ENCODE measurements around the gene USP43. TPM values are rescaled to one million over a fixed set of nuclear protein-coding genes. Genes with fewer than 3 reads are reported as not detected.
A peak's percentile ranks its signal among the peaks of the same experiment; 100 is the strongest.
"Not testable (repeated sequence)": the region's sequence is repeated elsewhere in the genome, so short reads cannot be mapped to it uniquely, and the experiment has no call there.

Gene USP43
- total RNA-seq, 1 experiment from 2014 or later, result 1.7 TPM

DNA sequence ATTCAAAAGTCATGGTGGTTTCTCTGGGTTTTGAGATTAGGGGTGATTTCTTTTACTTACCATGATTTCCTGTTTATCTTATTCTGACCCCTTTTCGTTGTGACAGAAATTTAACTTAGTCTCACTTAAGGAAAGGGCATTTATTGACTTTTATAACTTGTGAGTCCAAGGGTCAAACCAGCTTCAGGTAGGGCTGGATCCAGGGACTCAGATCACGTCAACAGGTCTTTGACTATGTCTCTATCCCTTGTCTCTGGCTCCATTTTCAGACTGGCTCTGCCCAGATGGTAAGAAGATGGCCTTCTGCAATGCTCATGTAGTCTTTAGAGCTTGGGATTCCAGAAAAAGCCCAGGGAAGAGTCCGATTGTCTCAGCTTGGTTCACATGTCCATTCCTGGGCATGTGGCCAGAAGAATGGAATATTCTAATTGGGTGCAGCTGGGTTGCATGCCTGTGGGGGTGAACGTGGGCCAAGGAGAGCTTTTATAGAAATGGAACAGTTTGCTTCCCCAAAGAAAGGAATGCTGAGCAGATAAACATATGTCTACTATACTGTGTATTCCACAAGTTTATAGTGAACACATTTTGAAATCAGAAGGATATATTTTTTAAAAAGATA, 13.4 kb downstream of the USP43 start:
- peak; percentile 8 for DNase-seq (ENCODE audit: low read depth)

GRCh38 chr17:9661027-9661426, 15.7 kb downstream of the USP43 start:
- DNase-seq (ENCODE audit: low read depth), result no peak

DNA sequence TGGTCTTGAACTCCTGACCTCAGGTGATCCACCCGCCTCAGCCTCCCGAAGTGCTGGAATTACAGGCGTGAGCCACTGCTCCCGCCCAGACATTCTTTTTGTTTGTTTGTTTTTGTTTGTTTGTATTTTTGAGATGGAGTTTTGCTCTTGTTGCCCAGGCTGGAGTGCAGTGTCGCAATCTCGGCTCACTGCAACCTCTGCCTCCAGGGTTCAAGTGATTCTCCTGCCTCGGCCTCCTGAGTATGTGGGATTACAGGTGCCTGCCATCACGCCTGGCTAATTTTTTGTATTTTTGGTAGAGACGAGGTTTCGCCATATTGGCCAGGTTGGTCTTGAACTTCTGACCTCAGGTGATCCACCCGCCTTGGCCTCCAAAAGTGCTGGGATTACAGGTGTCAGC, 18.2 kb downstream of the USP43 start:
- DNase-seq (ENCODE audit: low read depth), result not testable (repeated sequence)

DNA sequence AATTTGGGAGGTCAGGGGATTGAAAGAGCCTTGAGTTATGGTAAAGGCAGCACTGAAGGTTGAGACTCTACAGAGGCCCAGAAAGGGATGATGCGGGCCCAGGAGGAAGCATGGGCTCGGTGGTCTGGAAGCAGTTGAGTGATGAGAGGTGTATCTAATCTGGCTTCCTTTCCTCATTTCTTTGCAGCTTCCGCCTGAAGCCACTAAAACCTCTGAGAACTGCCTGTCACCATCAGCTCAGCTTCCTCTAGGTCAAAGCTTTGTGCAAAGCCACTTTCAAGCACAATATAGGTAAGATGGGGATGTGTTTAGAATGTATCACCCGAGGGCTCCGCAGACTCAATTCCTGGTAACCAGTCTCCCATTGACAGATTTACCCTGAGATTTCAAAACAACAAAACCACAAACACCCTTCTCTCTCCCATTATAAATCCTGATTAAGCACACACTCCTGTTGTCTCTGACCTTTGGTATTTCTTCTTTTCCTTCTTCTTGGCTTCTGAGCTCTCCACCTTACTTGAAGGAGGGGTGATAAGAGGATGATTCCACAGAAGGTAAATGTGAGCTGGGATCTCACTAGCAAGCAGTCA, 21.2 kb downstream of the USP43 start:
- no peak for DNase-seq (ENCODE audit: low read depth)

DNA sequence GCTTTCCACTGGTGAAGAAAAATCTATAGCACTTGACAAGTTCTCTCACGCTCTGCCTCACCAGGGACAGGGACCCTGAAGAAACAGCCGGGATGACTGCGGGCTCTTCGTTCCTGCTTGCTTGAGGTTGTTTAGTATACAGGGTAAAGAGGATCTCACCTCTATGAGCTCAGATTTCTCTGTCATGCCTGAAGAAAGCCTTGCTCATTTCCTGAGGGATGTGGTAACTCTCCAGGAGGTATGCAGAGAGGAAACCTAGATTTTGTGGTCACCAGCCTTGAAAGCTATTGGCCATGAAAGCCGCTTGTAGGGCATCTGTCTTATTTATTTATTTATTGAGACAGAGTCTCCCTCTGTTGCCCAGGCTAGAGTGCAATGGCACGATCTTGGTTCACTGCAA, 23.2 kb downstream of the USP43 start:
- peak; percentile 87 for DNase-seq (ENCODE audit: low read depth)

DNA sequence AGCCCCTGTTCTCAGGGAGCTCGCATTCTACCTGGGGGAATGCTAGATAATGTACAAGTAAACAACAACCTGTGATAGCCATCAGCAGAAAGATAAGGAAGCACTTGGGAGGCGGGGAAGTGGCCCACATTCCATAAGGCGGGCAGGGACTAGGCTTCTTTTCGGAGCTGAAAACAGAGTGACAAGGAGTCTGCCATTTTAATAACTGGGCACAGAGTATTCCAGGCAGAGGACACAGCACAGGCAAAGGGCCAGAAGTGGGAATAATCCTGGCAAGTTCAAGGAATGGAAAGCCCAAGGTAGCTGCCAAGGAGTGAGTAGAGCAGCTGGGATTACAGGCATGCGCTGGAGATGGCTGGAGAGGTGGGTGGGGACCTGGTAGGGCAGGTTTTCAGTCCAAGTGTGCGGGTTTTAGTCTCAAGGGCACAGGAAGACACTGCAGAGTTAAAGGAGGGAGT, 24.3 kb downstream of the USP43 start:
- peak; percentile 8 for DNase-seq (ENCODE audit: low read depth)

DNA sequence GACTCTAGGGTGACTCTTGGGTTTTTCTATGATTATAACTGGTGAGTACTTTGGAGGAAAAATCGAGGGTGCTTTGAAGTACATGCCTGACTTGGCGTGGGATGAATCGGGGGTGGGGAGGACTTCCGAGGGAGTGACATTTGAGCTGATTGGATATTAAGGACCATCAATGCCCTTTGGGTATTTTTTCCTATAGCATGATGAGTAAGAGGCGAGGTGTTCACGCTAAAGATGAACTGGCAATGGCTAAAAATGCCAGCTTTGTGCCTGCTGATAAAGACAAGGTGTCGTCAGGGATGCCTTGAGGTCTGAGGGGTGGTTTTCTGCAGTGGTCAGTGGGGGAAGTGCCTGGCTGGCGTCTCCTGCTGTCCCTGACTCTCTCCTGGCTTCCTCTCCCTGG, 25.3 kb downstream of the USP43 start:
- peak; percentile 25 for DNase-seq (ENCODE audit: low read depth)

DNA sequence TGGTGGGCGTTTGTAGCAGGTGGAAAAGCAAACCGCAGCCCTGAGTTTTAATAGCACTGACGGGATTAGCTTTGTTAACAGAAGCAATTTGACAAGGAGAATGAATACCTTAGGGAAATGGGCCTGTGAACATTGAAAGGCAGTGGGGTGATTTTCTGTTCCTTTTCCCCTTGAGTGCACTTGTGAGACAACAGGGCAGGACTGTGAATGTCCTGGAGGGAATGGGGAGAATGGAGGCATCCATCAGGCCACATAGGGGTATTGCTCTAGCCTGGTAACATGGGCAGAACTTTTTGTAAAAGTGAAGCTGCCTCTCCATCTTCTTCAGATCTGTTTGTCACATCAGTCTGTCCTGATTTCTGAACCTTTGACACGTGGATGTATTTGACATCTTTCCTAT, 26.2 kb downstream of the USP43 start:
- no peak for DNase-seq (ENCODE audit: low read depth)

GRCh38 chr17:9672266-9672665, 26.9 kb downstream of the USP43 start:
- no peak for DNase-seq (ENCODE audit: low read depth)

DNA sequence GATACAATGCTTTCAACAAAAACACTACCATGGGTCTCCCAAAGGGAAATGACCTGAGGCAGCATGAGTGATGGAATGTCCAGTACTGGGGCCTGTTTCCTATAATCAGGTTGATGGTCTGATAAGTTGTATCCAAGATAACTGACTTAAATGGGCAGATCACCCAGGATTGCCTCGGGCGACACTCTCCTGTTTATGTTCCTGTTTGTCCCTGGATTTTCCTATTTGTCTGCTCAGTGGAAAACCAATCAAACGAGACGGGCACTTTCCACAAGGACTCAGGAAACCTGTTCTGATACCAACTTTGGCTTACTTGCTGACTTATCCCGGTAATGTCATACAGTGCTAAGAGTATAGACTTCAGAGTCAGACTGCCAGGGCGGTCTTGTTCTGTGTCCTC, 27.4 kb downstream of the USP43 start:
- no peak for DNase-seq (ENCODE audit: low read depth)

DNA sequence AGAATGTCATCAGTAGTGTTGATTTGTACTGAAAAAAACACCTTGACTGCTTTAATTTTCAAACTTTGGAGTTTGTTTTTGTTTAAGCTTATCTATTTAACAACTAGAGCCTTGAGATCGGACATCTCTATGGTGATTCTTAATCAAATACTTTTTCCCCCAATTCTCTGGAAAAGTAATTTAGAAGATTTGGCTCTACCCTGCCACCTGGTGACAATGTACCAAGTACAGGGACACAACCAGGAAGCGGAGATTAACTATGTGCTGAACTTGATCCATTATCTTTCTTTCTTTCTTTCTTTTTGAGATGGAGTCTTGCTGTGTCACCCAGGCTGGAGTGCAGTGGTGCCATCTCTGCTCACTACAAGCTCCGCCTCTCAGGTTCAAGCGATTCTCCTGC, 30.8 kb downstream of the USP43 start:
- no peak for DNase-seq (ENCODE audit: low read depth)

DNA sequence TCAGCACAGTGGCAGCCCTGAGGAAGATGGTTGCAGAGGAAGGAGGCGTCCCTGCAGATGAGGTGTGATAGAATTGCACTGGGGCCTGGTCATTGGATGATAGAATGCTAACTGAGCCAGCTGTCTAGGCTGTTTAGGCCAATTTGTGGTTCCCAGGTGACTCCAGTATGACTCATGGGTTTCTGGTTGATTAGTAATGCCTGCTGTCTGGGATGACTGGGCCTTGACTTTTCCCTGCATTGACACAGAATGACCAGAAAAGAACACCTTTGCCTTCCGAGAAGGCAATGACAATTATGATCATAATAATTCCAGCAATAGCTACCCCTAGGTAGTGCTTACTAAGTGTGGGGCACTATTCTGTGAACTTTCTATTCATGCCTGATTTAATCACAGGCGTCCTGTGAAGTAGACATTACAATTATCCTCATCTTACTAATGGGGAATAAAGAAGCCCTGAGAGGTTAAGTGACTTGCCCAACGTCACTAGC, 31.5 kb downstream of the USP43 start:
- peak; percentile 87 for DNase-seq (ENCODE audit: low read depth)

DNA sequence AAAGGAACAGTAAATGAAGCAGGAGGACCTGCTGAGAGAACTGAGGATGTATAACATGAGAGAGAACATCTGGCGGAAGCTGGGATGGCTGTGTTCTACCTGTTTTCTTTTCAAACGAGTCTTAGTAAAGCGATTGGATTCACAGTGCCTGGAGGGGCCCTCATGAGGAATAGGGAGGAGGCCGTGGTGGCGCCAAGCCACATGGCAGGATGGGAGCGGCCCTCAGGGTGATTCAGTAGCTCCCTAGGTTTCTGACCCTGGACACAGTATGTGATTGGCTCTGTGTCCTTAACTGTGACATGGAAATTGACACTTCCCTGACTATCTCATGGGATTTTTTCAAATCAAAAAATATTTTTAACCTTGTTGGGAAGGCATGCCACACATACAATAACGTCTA, 32.1 kb downstream of the USP43 start:
- DNase-seq (ENCODE audit: low read depth), result peak; percentile 45

DNA sequence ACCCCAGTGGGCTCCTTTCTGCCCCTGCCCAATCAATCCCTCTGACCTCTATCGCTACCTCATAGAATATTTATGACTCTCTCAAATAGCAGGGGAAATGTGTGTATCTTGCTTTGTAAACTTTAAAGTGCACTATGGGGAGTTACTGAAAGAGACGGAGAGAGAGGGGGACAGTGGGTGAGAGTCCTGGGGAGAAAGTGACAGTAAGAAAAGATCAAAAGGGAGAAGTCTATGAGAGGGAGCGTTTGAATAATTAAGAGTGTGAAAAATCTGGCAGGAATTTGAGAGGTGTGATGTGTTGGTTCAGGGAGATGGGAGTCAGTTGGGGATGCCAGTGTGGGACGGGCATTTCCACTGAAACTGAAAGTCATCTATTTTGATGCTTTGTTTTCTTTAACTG, 32.6 kb downstream of the USP43 start:
- no peak for DNase-seq (ENCODE audit: low read depth)

DNA sequence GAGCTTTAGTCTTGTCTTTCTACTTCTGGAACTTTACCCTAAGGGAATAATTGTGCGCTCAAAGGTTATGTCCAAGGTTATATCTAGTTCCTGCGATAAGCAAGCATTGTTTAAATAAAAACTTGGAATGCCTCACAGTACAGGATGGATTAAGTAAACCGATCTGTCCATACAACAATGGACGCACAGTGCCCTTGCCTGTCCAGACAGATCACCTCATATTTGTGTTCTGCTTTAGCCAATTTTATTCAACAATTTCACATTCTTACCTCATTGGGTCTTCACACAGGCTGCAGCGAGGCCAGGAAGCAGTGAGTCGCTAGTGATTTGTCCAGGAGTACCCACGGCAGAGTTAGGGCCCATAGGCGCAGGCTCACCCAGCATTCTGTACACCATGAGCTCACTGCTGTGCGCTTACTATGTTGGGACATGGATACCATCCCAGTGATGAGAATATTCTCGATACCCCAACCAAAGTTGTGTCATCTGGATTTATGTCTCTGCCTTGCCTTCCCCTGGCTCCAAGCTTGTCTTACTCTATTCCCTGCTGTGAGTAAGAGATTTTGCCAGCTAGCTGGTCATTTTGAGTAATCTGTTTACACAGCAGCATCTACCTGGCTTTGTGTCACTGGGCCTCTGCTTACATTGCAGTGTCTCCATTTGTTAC, 39.8 kb downstream of the USP43 start:
- DNase-seq (ENCODE audit: low read depth), result peak; percentile 30

- DNase-seq (ENCODE audit: low read depth), result no peak
These were observed 48.4 kb downstream of the USP43 start for GRCh38 chr17:9693755-9694154.

- peak; percentile 19 for DNase-seq (ENCODE audit: low read depth)
These were observed 51.1 kb downstream of the USP43 start for GRCh38 chr17:9696279-9697044.

- no peak for DNase-seq (ENCODE audit: low read depth)
These were observed 54.8 kb downstream of the USP43 start for GRCh38 chr17:9700136-9700535.

- no peak for DNase-seq (ENCODE audit: low read depth)
These were observed 55.6 kb downstream of the USP43 start for GRCh38 chr17:9700754-9701476.

DNA sequence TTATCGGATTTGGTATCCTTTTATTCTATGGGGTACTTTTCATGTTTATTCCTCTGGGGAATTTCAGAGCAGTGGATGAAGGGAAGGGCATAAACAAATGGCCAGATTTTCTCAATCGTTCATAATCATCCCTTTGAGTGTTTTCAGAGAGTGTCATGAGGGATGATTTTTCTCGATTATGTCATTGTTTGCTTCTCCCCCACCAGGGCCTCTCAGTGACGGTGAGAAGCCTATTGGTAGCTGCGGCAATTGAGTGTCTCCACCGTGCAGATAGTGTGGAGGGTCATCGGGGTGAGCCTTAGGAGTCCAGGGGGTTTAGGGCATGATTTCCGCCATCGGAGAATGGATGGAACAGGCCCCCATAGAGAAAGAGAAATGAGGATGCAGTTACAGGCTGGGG, 57.2 kb downstream of the USP43 start:
- DNase-seq (ENCODE audit: low read depth), result no peak

- no peak for DNase-seq (ENCODE audit: low read depth)
These were observed 57.8 kb downstream of the USP43 start for GRCh38 chr17:9702914-9703780.
